Fibroblast of skin of right quadriceps (primary cell): Measurements from ENCODE around the gene KCNJ11.

Experiments
- DNase-seq: peaks from one replicate; pipeline ENCODE4 v3.0.0-alpha.2; 2013

KCNJ11 gene

GRCh38 chr11:17352950-17353820, 35.3 kb downstream of the KCNJ11 start:
- DNase-seq, result peak; percentile 78

- peak; percentile 53 for DNase-seq
Observed at GRCh38 chr11:17351510-17352176, 36.8 kb downstream of the KCNJ11 start, which contains the start of gene NCR3LG1. NCR3LG1 (plus strand) TSS chr11:17351800; CDS start chr11:17351970, 170 bp downstream.

GRCh38 chr11:17351172-17351509, 37.3 kb downstream of the KCNJ11 start:
- DNase-seq, result no peak

- no peak for DNase-seq
Observed at GRCh38 chr11:17350455-17351171, 37.8 kb downstream of the KCNJ11 start.

GRCh38 chr11:17347676-17348075, 40.8 kb downstream of the KCNJ11 start:
- no peak for DNase-seq

- peak; percentile 79 for DNase-seq
Observed at GRCh38 chr11:17343907-17344306, 44.6 kb downstream of the KCNJ11 start.

- DNase-seq, result no peak
Observed at GRCh38 chr11:17343257-17343656, 45.2 kb downstream of the KCNJ11 start.
